Endothelial cell of umbilical vein (primary cell): ENCODE results near the gene GJA10. TPM values are rescaled to one million over a fixed set of nuclear protein-coding genes. Genes with fewer than 3 reads are reported as not detected.
"Not testable (repeated sequence)": the region's sequence is repeated elsewhere in the genome, so short reads cannot be mapped to it uniquely, and the experiment has no call there.

ENCODE experiments used
- BruUV-seq: library from RNA; stranded (reverse); fragments of 400-500 nt; replicated peaks from 2 replicates; lab custom pipeline; 2021; lab: Mats Ljungman, UMichigan
- CTCF ChIA-PET: fragments of 300-600, 350-600 bp; sonication (Branson Sonifier 250); formaldehyde crosslinking; loops from one replicate; lab custom pipeline; 2021; ENCODE audit warnings: antibody characterized with exemption, inconsistent platforms; lab: Charles Lee
- POLR2A ChIA-PET: fragments of 300-600, 350-600 bp; sonication (Branson Sonifier 250); formaldehyde crosslinking; loops from one replicate; lab custom pipeline; 2021; ENCODE audit warnings: antibody characterized with exemption, inconsistent platforms; lab: Charles Lee
- DNase-seq: peaks from one replicate; pipeline ENCODE4 v3.0.0-alpha.2; 2011; ENCODE audit warnings: low read depth, low spot score
- FAIRE-seq: peaks from 2 replicates; lab custom pipeline; 2011; peaks lifted over from hg19 to GRCh38; lab: Jason Lieb, UNC
- H2AFZ ChIP-seq: 2 replicates; pipeline ENCODE4 v1.6.0; 2012; ENCODE audit warnings: low read depth, low read length, control low read depth, inconsistent platforms
- H3K27ac ChIP-seq: 2 replicates; pipeline ENCODE4 v1.5.1; 2011; ENCODE audit warnings: low read depth, mild to moderate bottlenecking, control low read depth, low read length, moderate library complexity; ENCODE audit not compliant: insufficient read depth
- H3K27me3 ChIP-seq, 2 experiments: 2 replicates each; pipeline versions ENCODE4 v1.6.0 to v1.6.1; 2011; ENCODE audit warnings: low read length in 2 of 2, mixed read lengths in 1 of 2; ENCODE audit not compliant: control insufficient read depth in 2 of 2, insufficient read depth in 2 of 2
- H3K36me3 ChIP-seq, 2 experiments: 2 replicates in 1 of 2; 3 replicates in 1 of 2; pipeline ENCODE4 v1.5.1; 2011; ENCODE audit warnings: low read length in 2 of 2, mild to moderate bottlenecking in 1 of 2, moderate library complexity in 1 of 2; ENCODE audit not compliant: control insufficient read depth in 2 of 2, insufficient read depth in 2 of 2; ENCODE audit errors: extremely low read depth in 1 of 2
- H3K4me1 ChIP-seq: 3 replicates; pipeline ENCODE4 v1.5.1; 2011; ENCODE audit warnings: mild to moderate bottlenecking, low read length; ENCODE audit not compliant: control insufficient read depth, insufficient read depth; ENCODE audit errors: extremely low read depth
- H3K4me2 ChIP-seq: 2 replicates; pipeline ENCODE4 v1.6.1; 2011; ENCODE audit warnings: low read length, control low read depth, mixed read lengths; ENCODE audit not compliant: insufficient read depth
- H3K4me3 ChIP-seq, 3 experiments: fragments of 200-600 bp in 1 of 3; sonication (generic), shearing (Covaris generic) in 1 of 3; replicated peaks in 1 of 3; 2 replicates each; pipeline ENCODE4 v1.5.1; 2011 to 2016; ENCODE audit warnings: control low read depth in 3 of 3, low read length in 3 of 3, mild to moderate bottlenecking in 2 of 3, inconsistent platforms in 1 of 3, low read depth in 1 of 3, moderate library complexity in 1 of 3; ENCODE audit not compliant: insufficient read depth in 1 of 3
- H3K79me2 ChIP-seq: 2 replicates; pipeline ENCODE4 v1.6.0; 2012; ENCODE audit warnings: low read length, inconsistent platforms; ENCODE audit not compliant: control insufficient read depth, insufficient read depth
- H3K9ac ChIP-seq: replicated peaks from 2 replicates; pipeline ENCODE3; 2011; ENCODE audit warnings: low read length, control low read depth; ENCODE audit not compliant: insufficient read depth; ENCODE audit errors: extremely low read depth
- H3K9me1 ChIP-seq: replicated peaks from 3 replicates; pipeline ENCODE4 v1.6.0; 2011; ENCODE audit warnings: mild to moderate bottlenecking, low read length; ENCODE audit not compliant: control insufficient read depth, insufficient read depth; ENCODE audit errors: extremely low read depth
- H3K9me3 ChIP-seq: replicated peaks from 2 replicates; pipeline ENCODE4 v1.5.1; 2012; ENCODE audit warnings: low read length, inconsistent platforms; ENCODE audit not compliant: control insufficient read depth, insufficient read depth
- H4K20me1 ChIP-seq: replicated peaks from 2 replicates; pipeline ENCODE3; 2011; ENCODE audit warnings: mild to moderate bottlenecking, low read length; ENCODE audit not compliant: control insufficient read depth, insufficient read depth; ENCODE audit errors: extremely low read depth
- dilution Hi-C: fragments of 300-500 bp; cut with MboI; formaldehyde crosslinking; loops from one replicate; pipeline ENCODE4 v1.15.0; 2019; ENCODE audit warnings: low sequenced_read_pairs; ENCODE audit not compliant: extremely low pct_ligation_motif_present
- intact Hi-C: fragments of 100-400 bp; cut with micrococcal nuclease; formaldehyde crosslinking; loops from one replicate; pipeline ENCODE4 v1.10.0; 2022
- polyA plus RNA-seq, 4 experiments: library from polyadenylated mRNA; depleted of rRNA in 3 of 4; stranded (reverse) in 3 of 4; unstranded in 1 of 4; fragments of >200 nt; gene quantifications; 2 replicates each; pipeline versions ENCODE4 v1.2.1 to v1.2.3, GENCODE V29; 2011 to 2012; ENCODE audit warnings: missing spikeins in 1 of 4
- total RNA-seq: library from RNA; stranded (reverse); gene quantifications from 2 replicates; pipeline ENCODE4 v1.2.3, GENCODE V29; 2021

The GJA10 gene
- total and polyA plus RNA-seq, 2 donors (not counting 3 experiments of a cell fraction or from before 2014, with no cell fraction given): not detected

DNA sequence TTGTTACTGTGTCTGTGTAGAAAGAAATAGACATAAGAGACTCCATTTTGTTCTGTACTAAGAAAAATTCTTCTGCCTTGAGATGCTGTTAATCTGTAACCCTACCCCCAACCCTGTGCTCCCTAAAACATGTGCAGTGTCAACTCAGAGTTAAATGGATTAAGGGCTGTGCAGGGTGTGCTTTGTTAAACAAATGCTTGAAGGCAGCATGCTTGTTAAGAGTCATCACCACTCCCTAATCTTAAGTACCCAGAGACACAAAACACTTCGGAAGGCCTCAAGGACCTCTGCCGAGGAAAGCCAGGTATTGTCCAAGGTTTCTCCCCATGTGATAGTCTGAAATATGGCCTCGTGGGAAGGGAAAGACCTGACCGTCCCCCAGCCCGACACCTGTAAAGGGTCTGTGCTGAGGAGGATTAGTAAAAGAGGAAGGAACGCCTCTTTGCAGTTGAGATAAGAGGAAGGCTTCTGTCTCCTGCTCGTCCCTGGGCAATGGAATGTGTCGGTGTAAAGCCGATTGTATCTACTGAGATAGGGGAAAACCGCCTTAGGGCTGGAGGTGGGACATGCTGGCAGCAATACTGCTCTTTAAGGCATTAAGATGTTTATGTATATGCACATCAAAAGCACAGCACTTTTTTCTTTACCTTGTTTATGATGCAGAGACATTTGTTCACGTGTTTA, 3.3 kb upstream of the GJA10 start:
- dilution Hi-C loops: not testable (repeated sequence)

DNA sequence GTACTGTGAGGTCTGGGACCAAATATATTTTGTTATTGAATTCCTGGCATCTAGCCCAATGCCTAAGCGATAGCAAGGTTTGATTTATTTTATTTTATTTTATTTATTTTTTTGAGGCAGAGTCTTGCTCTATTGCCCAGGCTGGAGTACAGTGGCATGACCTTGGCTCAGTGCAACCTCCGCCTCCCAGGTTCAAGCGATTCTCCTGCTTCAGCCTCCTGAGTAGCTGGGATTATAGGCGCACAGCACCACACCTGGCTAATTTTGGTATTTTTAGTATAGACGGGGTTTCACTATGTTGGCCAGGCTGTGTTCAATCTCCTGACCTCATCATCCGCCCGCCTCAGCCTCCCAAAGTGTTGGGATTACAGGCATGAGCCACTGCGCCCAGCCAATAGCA, 1.7 kb upstream of the GJA10 start:
- CTCF ChIA-PET, BruUV-seq, FAIRE-seq, dilution Hi-C loops, H4K20me1 ChIP-seq, H3K9me3 ChIP-seq, H3K36me3 ChIP-seq, POLR2A ChIA-PET, H3K4me1 ChIP-seq, H3K9ac ChIP-seq, H3K4me2 ChIP-seq, DNase-seq, intact Hi-C loops, H3K79me2 ChIP-seq, H2AFZ ChIP-seq, H3K4me3 ChIP-seq, H3K9me1 ChIP-seq, H3K27ac ChIP-seq: not testable (repeated sequence)
- H3K27me3 ChIP-seq: peaks cover 3 to 21% of the 10 kb centered on the region in 2 experiments

More for the DNA sequence above, 3.3 kb upstream of the GJA10 start:
- H3K4me1 ChIP-seq, intact Hi-C loops, H3K9ac ChIP-seq, H4K20me1 ChIP-seq, H3K4me3 ChIP-seq, H3K27ac ChIP-seq, BruUV-seq, DNase-seq, H2AFZ ChIP-seq, H3K4me2 ChIP-seq, POLR2A ChIA-PET, H3K36me3 ChIP-seq, H3K9me1 ChIP-seq, CTCF ChIA-PET, H3K79me2 ChIP-seq, H3K9me3 ChIP-seq, FAIRE-seq: not testable (repeated sequence)
- H3K27me3 ChIP-seq: peaks cover 3 to 21% of the 10 kb centered on the region in 2 experiments
